ENCODE measurements around the gene AP3S2. TPM values are rescaled to one million over a fixed set of nuclear protein-coding genes. Genes with fewer than 3 reads are reported as not detected.
"Not testable (repeated sequence)": the region's sequence is repeated elsewhere in the genome, so short reads cannot be mapped to it uniquely, and the experiment has no call there.

The AP3S2 gene
- total and polyA plus RNA-seq, 3 donors from 2014 or later: 31.9 to 53.0 (median 45.8) TPM

- Histone ChIP-seq H3K4me3 (no peak overlapping the region), H3K27ac (no peak overlapping the region), H3K36me3 (ENCODE audit: low read depth, missing control alignments) (no peaks in the 10 kb centered on the region), H3K9me3 (no peaks in the 10 kb centered on the region), H3K4me1 (no peaks in the 10 kb centered on the region), H3K27me3 (no peaks in the 10 kb centered on the region)
- no peak for DNase-seq
- 89 to 92% methylated on average over 5 of the region's 5 CpGs for WGBS, 2 donors
- TF ChIP-seq POLR2A (IDR thresholded peaks at IDR 0.05) (no peak), CTCF (IDR thresholded peaks at IDR 0.05) (no peak)
- intact Hi-C loops (cut with DNase I; ENCODE audit: low total_unique reads): no loop called here
Observed at GRCh38 chr15:89835176-89835564, 58.6 kb downstream of the AP3S2 start.

GRCh38 chr15:89834465-89835175 is 59.2 kb downstream of the AP3S2 start:
- H3K27me3 ChIP-seq; H3K27ac ChIP-seq; H3K4me3 ChIP-seq; H3K9me3 ChIP-seq; intact Hi-C loops (cut with DNase I; ENCODE audit: low total_unique reads); DNase-seq; H3K36me3 ChIP-seq (ENCODE audit: low read depth, missing control alignments); H3K4me1 ChIP-seq: not testable (repeated sequence)
- WGBS, 2 donors: 93 to 98% methylated on average over 9 of the region's 9 CpGs

GRCh38 chr15:89833966-89834365 is 59.8 kb downstream of the AP3S2 start:
- no peaks in the 10 kb centered on the region for H3K27me3 ChIP-seq
- no peak for DNase-seq
- H3K4me3 ChIP-seq: no peak overlapping the region
- no peak for TF ChIP-seq CTCF (IDR thresholded peaks at IDR 0.05)
- no peak for TF ChIP-seq POLR2A (IDR thresholded peaks at IDR 0.05)
- H3K27ac ChIP-seq: no peak overlapping the region
- WGBS, 2 donors: 95 to 96% methylated on average over 4 to 7 of the region's 7 CpGs
- no peaks in the 10 kb centered on the region for H3K36me3 ChIP-seq (ENCODE audit: low read depth, missing control alignments)
- no peaks in the 10 kb centered on the region for H3K9me3 ChIP-seq
- H3K4me1 ChIP-seq: peaks cover 2% of the 10 kb centered on the region
- intact Hi-C loops (cut with DNase I; ENCODE audit: low total_unique reads): no loop called here

- H3K9me3 ChIP-seq: no peaks in the 10 kb centered on the region
- 92 to 97% methylated on average over 12 of the region's 12 CpGs for WGBS, 2 donors
- no peak for TF ChIP-seq CTCF (IDR thresholded peaks at IDR 0.05)
- TF ChIP-seq POLR2A (IDR thresholded peaks at IDR 0.05): no peak
- H3K27ac ChIP-seq: no peak overlapping the region
- H3K36me3 ChIP-seq (ENCODE audit: low read depth, missing control alignments): no peaks in the 10 kb centered on the region
- H3K27me3 ChIP-seq: no peaks in the 10 kb centered on the region
- no peak for DNase-seq
- peaks cover 12% of the 10 kb centered on the region for H3K4me1 ChIP-seq
- H3K4me3 ChIP-seq: no peak overlapping the region
- intact Hi-C loops (cut with DNase I; ENCODE audit: low total_unique reads): no loop called here
Observed at GRCh38 chr15:89830639-89831038, 63.2 kb downstream of the AP3S2 start.

- H3K36me3 ChIP-seq (ENCODE audit: low read depth, missing control alignments): no peaks in the 10 kb centered on the region
- no peaks in the 10 kb centered on the region for H3K9me3 ChIP-seq
- TF ChIP-seq POLR2A (IDR thresholded peaks at IDR 0.05): no peak
- no peak for TF ChIP-seq CTCF (IDR thresholded peaks at IDR 0.05)
- H3K4me1 ChIP-seq: peaks cover 12% of the 10 kb centered on the region
- 88 to 93% methylated on average over 17 of the region's 17 CpGs for WGBS, 2 donors
- intact Hi-C loops (cut with DNase I; ENCODE audit: low total_unique reads): no loop called here
- H3K27ac ChIP-seq: no peak overlapping the region
- H3K4me3 ChIP-seq: no peak overlapping the region
- DNase-seq: no peak
- H3K27me3 ChIP-seq: no peaks in the 10 kb centered on the region
Observed at GRCh38 chr15:89829616-89830440, 64.0 kb downstream of the AP3S2 start.

Measured in testis (tissue), 3 donors.